Naive thymus-derived CD8-positive, alpha-beta T cell (primary cell): ENCODE measurements around the gene MAP3K4. TPM values are rescaled to one million over a fixed set of nuclear protein-coding genes. Genes with fewer than 3 reads are reported as not detected.

ENCODE experiments used
- ATAC-seq, 2 donors: fragments of 150-1000 bp; cut with Tn5 transposase in 1 of 2; sonication (Bioruptor Pico), chemical (Tn5 transposase) in 1 of 2; 1 replicate in 1 of 2; 2 replicates in 1 of 2; pipeline ENCODE4 v1.10.0; 2021; ENCODE audit warnings: mild to moderate bottlenecking in 2 of 2, moderate library complexity in 2 of 2
- POLR2A ChIA-PET: fragments of 350-600 bp; sonication (Branson Sonifier 250); formaldehyde crosslinking; loops from one replicate; lab custom pipeline; 2021; ENCODE audit warnings: antibody characterized with exemption; lab: Charles Lee
- DNase-seq, 10 donors: peaks; one replicate each; pipeline versions ENCODE4 v3.0.0 to v3.0.0-alpha.2; 2020 to 2022
- H3K27ac Mint-ChIP-seq, 10 donors: one replicate each; pipeline ENCODE4 v1.8.0; 2020 to 2022; ENCODE audit warnings: mild to moderate bottlenecking in 10 of 10, mixed read lengths in 10 of 10, moderate library complexity in 4 of 10, inconsistent platforms in 1 of 10
- H3K27me3 Mint-ChIP-seq, 5 donors: one replicate each; pipeline ENCODE4 v1.8.0; 2021 to 2022; ENCODE audit warnings: mixed read lengths in 5 of 5
- H3K36me3 Mint-ChIP-seq, 3 donors: one replicate each; pipeline ENCODE4 v1.8.0; 2020 to 2022; ENCODE audit warnings: mixed read lengths in 3 of 3, mild to moderate bottlenecking in 2 of 3, inconsistent platforms in 1 of 3
- H3K4me1 Mint-ChIP-seq, 4 donors: one replicate each; pipeline ENCODE4 v1.8.0; 2021 to 2022; ENCODE audit warnings: mixed read lengths in 4 of 4
- H3K4me3 Mint-ChIP-seq, 10 donors: one replicate each; pipeline ENCODE4 v1.8.0; 2020 to 2022; ENCODE audit warnings: mild to moderate bottlenecking in 10 of 10, mixed read lengths in 10 of 10, moderate library complexity in 6 of 10, inconsistent platforms in 1 of 10
- H3K9me3 Mint-ChIP-seq, 9 donors: one replicate each; pipeline ENCODE4 v1.8.0; 2020 to 2022; ENCODE audit warnings: mixed read lengths in 9 of 9, mild to moderate bottlenecking in 3 of 9, inconsistent platforms in 1 of 9, moderate library complexity in 1 of 9
- polyA plus RNA-seq, 3 donors: library from polyadenylated mRNA; unstranded; fragments of 300-500 nt; fragmentation: Illumina TruSeq; gene quantifications; one replicate each; pipeline ENCODE4 v1.2.3, GENCODE V29; 2021
- total RNA-seq, 8 experiments: library from RNA in 2 of 8; stranded (reverse) in 2 of 8; gene quantifications; one replicate each; pipeline ENCODE4 v1.2.3 and lab custom pipeline; 2021 to 2026

The MAP3K4 gene
- total and polyA plus RNA-seq, 5 experiments from 2014 or later = 4.2 to 63.8 (median 13.5) TPM

- no peak overlapping the region for H3K4me3 Mint-ChIP-seq
- H3K9me3 Mint-ChIP-seq = peaks cover 2 to 18% (median 6%) of the 10 kb centered on the region in 9 donors
- H3K27ac Mint-ChIP-seq = no peak overlapping the region
- DNase-seq (no peak), ATAC-seq (no peak)
- H3K4me1 Mint-ChIP-seq = peaks cover 0 to 2% (median 0%) of the 10 kb centered on the region in 4 donors
- no peaks in the 10 kb centered on the region for H3K27me3 Mint-ChIP-seq
- peaks cover 0 to 13% (median 13%) of the 10 kb centered on the region in 3 donors for H3K36me3 Mint-ChIP-seq
- POLR2A ChIA-PET = no interaction called here
Observed at GRCh38 chr6:161153725-161154124, 162.2 kb downstream of the MAP3K4 start.

GRCh38 chr6:161154796-161155335, 163.3 kb downstream of the MAP3K4 start:
- H3K27me3 Mint-ChIP-seq = no peaks in the 10 kb centered on the region
- ATAC-seq = no peak
- no peak for DNase-seq
- H3K36me3 Mint-ChIP-seq = peaks cover 0 to 13% (median 13%) of the 10 kb centered on the region in 3 donors
- H3K4me1 Mint-ChIP-seq = peaks cover 0 to 2% (median 0%) of the 10 kb centered on the region in 4 donors
- H3K27ac Mint-ChIP-seq = no peak overlapping the region
- no peak overlapping the region for H3K4me3 Mint-ChIP-seq
- peaks cover 2 to 18% (median 6%) of the 10 kb centered on the region in 9 donors for H3K9me3 Mint-ChIP-seq
- POLR2A ChIA-PET = no interaction called here

GRCh38 chr6:161161121-161161520, 169.6 kb downstream of the MAP3K4 start:
- H3K4me3 Mint-ChIP-seq = no peak overlapping the region
- H3K27ac Mint-ChIP-seq = no peak overlapping the region
- H3K9me3 Mint-ChIP-seq = peaks cover 2 to 18% (median 6%) of the 10 kb centered on the region in 9 donors
- no peaks in the 10 kb centered on the region for H3K27me3 Mint-ChIP-seq
- H3K4me1 Mint-ChIP-seq = no peaks in the 10 kb centered on the region
- no peak for ATAC-seq
- no peak for DNase-seq
- H3K36me3 Mint-ChIP-seq = peaks cover 15 to 32% (median 26%) of the 10 kb centered on the region in 3 donors
- POLR2A ChIA-PET = no interaction called here

GRCh38 chr6:161161889-161162624, 170.5 kb downstream of the MAP3K4 start:
- ATAC-seq = no peak
- POLR2A ChIA-PET = no interaction called here
- H3K36me3 Mint-ChIP-seq = peaks cover 15 to 32% (median 23%) of the 10 kb centered on the region in 3 donors
- peaks cover 2 to 14% (median 7%) of the 10 kb centered on the region in 9 donors for H3K9me3 Mint-ChIP-seq
- no peak overlapping the region for H3K27ac Mint-ChIP-seq
- no peak overlapping the region for H3K4me3 Mint-ChIP-seq
- H3K27me3 Mint-ChIP-seq = no peaks in the 10 kb centered on the region
- H3K4me1 Mint-ChIP-seq = no peaks in the 10 kb centered on the region
- DNase-seq = no peak

- Mint-ChIP-seq H3K4me3 (no peak overlapping the region), H3K27ac (no peak overlapping the region), H3K27me3 (no peaks in the 10 kb centered on the region), H3K4me1 (no peaks in the 10 kb centered on the region), H3K9me3 (peaks cover 2 to 9% (median 4%) of the 10 kb centered on the region in 9 donors), H3K36me3 (peaks cover 15 to 31% (median 21%) of the 10 kb centered on the region in 3 donors)
- ATAC-seq (no peak), DNase-seq (no peak)
- POLR2A ChIA-PET = no interaction called here
Observed at GRCh38 chr6:161162722-161163121, 171.2 kb downstream of the MAP3K4 start.

GRCh38 chr6:161163466-161164181, 172.1 kb downstream of the MAP3K4 start:
- Mint-ChIP-seq H3K36me3 (peaks cover 14 to 30% (median 15%) of the 10 kb centered on the region in 3 donors), H3K4me1 (peaks cover 0 to 4% (median 0%) of the 10 kb centered on the region in 4 donors), H3K27me3 (no peaks in the 10 kb centered on the region), H3K4me3 (no peak overlapping the region), H3K9me3 (peaks cover 0 to 2% (median 0%) of the 10 kb centered on the region in 9 donors), H3K27ac (no peak overlapping the region)
- DNase-seq = no peak
- POLR2A ChIA-PET = no interaction called here
- no peak for ATAC-seq

- Mint-ChIP-seq H3K36me3 (peaks cover 14 to 30% (median 15%) of the 10 kb centered on the region in 3 donors), H3K4me1 (peaks cover 0 to 5% (median 0%) of the 10 kb centered on the region in 4 donors), H3K27me3 (no peaks in the 10 kb centered on the region), H3K4me3 (no peak overlapping the region), H3K27ac (no peak overlapping the region), H3K9me3 (peaks cover 0 to 2% (median 0%) of the 10 kb centered on the region in 9 donors)
- no peak for ATAC-seq
- no peak for DNase-seq
- POLR2A ChIA-PET = no interaction called here
Observed at GRCh38 chr6:161164182-161164625, 172.6 kb downstream of the MAP3K4 start.

- Mint-ChIP-seq H3K4me3 (no peak overlapping the region), H3K4me1 (peaks cover 0 to 20% (median 0%) of the 10 kb centered on the region in 4 donors), H3K36me3 (peaks cover 15 to 30% (median 17%) of the 10 kb centered on the region in 3 donors), H3K27me3 (no peaks in the 10 kb centered on the region), H3K9me3 (peaks cover 0 to 2% (median 0%) of the 10 kb centered on the region in 9 donors), H3K27ac (no peak overlapping the region)
- DNase-seq (no peak), ATAC-seq (no peak)
- POLR2A ChIA-PET = no interaction called here
Observed at GRCh38 chr6:161166176-161166575, 174.6 kb downstream of the MAP3K4 start.

- Mint-ChIP-seq H3K36me3 (peaks cover 15 to 28% (median 18%) of the 10 kb centered on the region in 3 donors), H3K27me3 (no peaks in the 10 kb centered on the region), H3K9me3 (peaks cover 0 to 2% (median 0%) of the 10 kb centered on the region in 9 donors), H3K4me1 (peaks cover 0 to 23% (median 0%) of the 10 kb centered on the region in 4 donors), H3K4me3 (no peak overlapping the region), H3K27ac (no peak overlapping the region)
- DNase-seq (no peak), ATAC-seq (no peak)
- POLR2A ChIA-PET = no interaction called here
Observed at GRCh38 chr6:161166677-161167076, 175.1 kb downstream of the MAP3K4 start.
